AG04450 (cell line): Measurements from ENCODE around the gene ABCB9. TPM values are rescaled to one million over a fixed set of nuclear protein-coding genes. Genes with fewer than 3 reads are reported as not detected.
A peak's percentile ranks its signal among the peaks of the same experiment; 100 is the strongest.

Source experiments
- CTCF ChIA-PET: fragments of 300-600, 350-600 bp; formaldehyde crosslinking; extraction: SDS; loops from one replicate; lab custom pipeline; 2022; ENCODE audit warnings: antibody characterized with exemption, inconsistent platforms; lab: Charles Lee
- POLR2A ChIA-PET: fragments of 350-600 bp; formaldehyde crosslinking; extraction: SDS; loops from one replicate; lab custom pipeline; 2021; ENCODE audit warnings: antibody characterized with exemption, inconsistent platforms; lab: Yijun Ruan, JAX
- DNase-seq: peaks from one replicate; pipeline ENCODE4 v3.0.0-alpha.2; 2011; ENCODE audit warnings: low read depth, low spot score
- H3K27ac ChIP-seq: one replicate; pipeline ENCODE4 v1.5.1; 2012; ENCODE audit warnings: low read depth, low read length, control low read depth
- H3K27me3 ChIP-seq: one replicate; pipeline ENCODE4 v1.6.0; 2012; ENCODE audit warnings: low read length; ENCODE audit not compliant: control insufficient read depth, insufficient read depth
- H3K4me3 ChIP-seq: 2 replicates; pipeline ENCODE4 v1.5.1; 2011; ENCODE audit warnings: mild to moderate bottlenecking, low read depth, low read length, control low read depth
- H3K9me3 ChIP-seq: 2 replicates; pipeline ENCODE4 v1.5.1; 2012; ENCODE audit warnings: low read length; ENCODE audit not compliant: control insufficient read depth, insufficient read depth
- polyA plus RNA-seq: library from polyadenylated mRNA; depleted of rRNA; stranded (reverse); fragments of >200 nt; gene quantifications from 2 replicates; pipeline ENCODE4 v1.2.3, GENCODE V29; 2011
- TF ChIP-seq, protein P1 (sequence below): IDR thresholded peaks from 2 replicates; pipeline ENCODE4 v1.5.1; 2011; ENCODE audit warnings: low read depth, low read length, control low read depth, inconsistent platforms

ABCB9 gene
- polyA plus RNA-seq, 1 experiment: 3.4 TPM

DNA sequence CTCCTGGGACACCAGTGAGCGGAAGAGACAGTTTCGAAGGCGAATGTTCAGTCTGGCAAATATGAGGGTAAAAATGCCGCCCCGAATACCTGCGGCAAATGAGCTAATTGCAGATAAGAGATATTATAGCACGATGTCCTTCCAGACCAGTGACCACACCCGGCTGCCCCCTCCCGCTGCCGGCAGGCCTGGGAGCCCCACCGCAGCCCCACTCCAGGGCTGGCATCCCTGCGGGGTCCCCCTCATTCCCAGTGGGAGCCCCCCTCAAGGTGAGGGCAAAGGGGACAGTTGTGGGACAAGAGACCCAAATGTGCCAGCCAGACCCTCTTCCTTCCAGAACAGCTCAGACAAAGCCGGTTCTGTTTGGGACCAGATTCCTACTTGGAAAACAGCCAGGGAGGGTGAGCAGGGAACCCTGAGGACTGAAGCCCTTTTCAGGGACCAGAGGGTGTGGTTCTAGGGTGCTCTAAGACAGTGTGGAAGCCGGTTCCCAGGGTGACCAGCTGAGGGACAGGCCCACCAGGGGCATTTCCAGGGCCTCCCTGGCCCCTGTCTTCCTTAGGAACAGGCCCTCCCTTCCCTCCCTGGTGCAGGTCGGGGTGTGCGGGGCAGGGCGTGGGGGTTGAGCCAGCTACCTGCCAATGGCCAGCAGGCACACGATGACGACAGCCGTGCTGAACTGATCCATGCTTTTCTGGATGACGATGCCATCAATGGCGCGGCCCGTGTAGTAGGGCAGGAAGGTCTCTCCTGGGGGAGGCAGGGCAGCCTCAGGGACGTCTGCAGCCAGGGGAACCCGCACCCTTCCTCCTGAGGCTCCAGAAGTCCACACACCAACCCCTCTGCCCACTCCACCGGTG is 16.2 kb downstream of the ABCB9 start:
- CTCF ChIA-PET: interaction anchor here (0.7 to 8.6 kb wide), 4 partner anchors 89 to 288 kb away, joined by 5 to 75 read pairs (median 22); no protein-coding TSS in a partner anchor
- DNase-seq: no peak
- H3K27ac ChIP-seq: no peak overlapping the region
- POLR2A ChIA-PET: no interaction called here
- TF ChIP-seq, protein P1, sequence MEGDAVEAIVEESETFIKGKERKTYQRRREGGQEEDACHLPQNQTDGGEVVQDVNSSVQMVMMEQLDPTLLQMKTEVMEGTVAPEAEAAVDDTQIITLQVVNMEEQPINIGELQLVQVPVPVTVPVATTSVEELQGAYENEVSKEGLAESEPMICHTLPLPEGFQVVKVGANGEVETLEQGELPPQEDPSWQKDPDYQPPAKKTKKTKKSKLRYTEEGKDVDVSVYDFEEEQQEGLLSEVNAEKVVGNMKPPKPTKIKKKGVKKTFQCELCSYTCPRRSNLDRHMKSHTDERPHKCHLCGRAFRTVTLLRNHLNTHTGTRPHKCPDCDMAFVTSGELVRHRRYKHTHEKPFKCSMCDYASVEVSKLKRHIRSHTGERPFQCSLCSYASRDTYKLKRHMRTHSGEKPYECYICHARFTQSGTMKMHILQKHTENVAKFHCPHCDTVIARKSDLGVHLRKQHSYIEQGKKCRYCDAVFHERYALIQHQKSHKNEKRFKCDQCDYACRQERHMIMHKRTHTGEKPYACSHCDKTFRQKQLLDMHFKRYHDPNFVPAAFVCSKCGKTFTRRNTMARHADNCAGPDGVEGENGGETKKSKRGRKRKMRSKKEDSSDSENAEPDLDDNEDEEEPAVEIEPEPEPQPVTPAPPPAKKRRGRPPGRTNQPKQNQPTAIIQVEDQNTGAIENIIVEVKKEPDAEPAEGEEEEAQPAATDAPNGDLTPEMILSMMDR: no peak
- no peaks in the 10 kb centered on the region for H3K9me3 ChIP-seq
- no peak overlapping the region for H3K4me3 ChIP-seq
- no peaks in the 10 kb centered on the region for H3K27me3 ChIP-seq

- Histone ChIP-seq H3K27me3 (no peaks in the 10 kb centered on the region), H3K9me3 (no peaks in the 10 kb centered on the region), H3K4me3 (no peak overlapping the region), H3K27ac (no peak overlapping the region)
- no peak for DNase-seq
- CTCF ChIA-PET: interaction anchor here (5.0 to 8.6 kb wide), 2 partner anchors 88 to 155 kb away, joined by 35 to 75 read pairs; no protein-coding TSS in a partner anchor
- TF ChIP-seq, protein P1: no peak
- POLR2A ChIA-PET: no interaction called here
These were observed 16.9 kb downstream of the ABCB9 start for GRCh38 chr12:122949405-122949804.

DNA sequence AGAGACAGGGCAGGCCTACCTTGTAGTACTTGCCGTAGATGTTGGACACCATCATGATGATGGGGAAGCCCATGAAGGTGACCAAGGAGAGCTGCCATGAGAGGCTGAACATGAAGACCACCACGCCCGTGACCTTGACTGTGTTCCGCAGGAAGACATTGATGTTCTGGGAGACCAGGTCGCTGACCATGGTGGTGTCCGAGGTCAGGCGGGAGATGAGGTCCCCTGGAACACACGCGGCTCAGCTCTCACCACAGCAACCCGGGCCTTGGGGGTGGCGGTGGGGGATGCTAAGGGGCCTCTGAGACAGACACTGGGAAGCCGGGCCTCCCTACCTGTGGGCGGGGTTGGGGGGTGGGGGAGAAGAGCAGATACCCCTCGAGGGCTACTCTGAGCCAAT is 17.7 kb downstream of the ABCB9 start:
- TF ChIP-seq, protein P1: no peak
- CTCF ChIA-PET: interaction anchor here (5.0 to 8.6 kb wide), 2 partner anchors 88 to 154 kb away, joined by 35 to 75 read pairs; no protein-coding TSS in a partner anchor
- Histone ChIP-seq H3K27me3 (no peaks in the 10 kb centered on the region), H3K4me3 (no peak overlapping the region), H3K27ac (no peak overlapping the region), H3K9me3 (no peaks in the 10 kb centered on the region)
- DNase-seq: no peak
- POLR2A ChIA-PET: no interaction called here

GRCh38 chr12:122947352-122947792 is 18.9 kb downstream of the ABCB9 start:
- DNase-seq: no peak
- no peaks in the 10 kb centered on the region for H3K27me3 ChIP-seq
- no peaks in the 10 kb centered on the region for H3K9me3 ChIP-seq
- POLR2A ChIA-PET: interaction anchor here (0.6 to 1.6 kb wide), 3 partner anchors 73 to 285 kb away, joined by 3 to 6 read pairs (median 4); partner anchors contain the start of genes MPHOSPH9 and MTRFR
- H3K27ac ChIP-seq: peak overlapping the region; percentile 91
- no peak overlapping the region for H3K4me3 ChIP-seq
- CTCF ChIA-PET: interaction anchor here (1.0 to 8.6 kb wide), 4 partner anchors 20 to 153 kb away, joined by 3 to 75 read pairs (median 6); no protein-coding TSS in a partner anchor
- TF ChIP-seq, protein P1: no peak
